HEK293 (cell line): ENCODE results near the gene MTX1.

Experiments used
- CTCF ChIA-PET: fragments of 350-600 bp; formaldehyde crosslinking; extraction: SDS; loops from one replicate; lab custom pipeline; 2021; ENCODE audit warnings: antibody characterized with exemption; lab: Yijun Ruan, JAX
- POLR2A ChIA-PET: fragments of 300-600 bp; formaldehyde crosslinking; extraction: SDS; loops from one replicate; lab custom pipeline; 2020; ENCODE audit warnings: antibody characterized with exemption, inconsistent platforms; lab: Yijun Ruan, JAX
- H3K27ac ChIP-seq: fragments of 200-500 bp; sonication (Bioruptor generic); 2 replicates; pipeline ENCODE4 v1.5.1; 2014; ENCODE audit warnings: low read depth, low read length, control low read depth, inconsistent platforms; ENCODE audit errors: extremely low read depth
- H3K36me3 ChIP-seq, 2 experiments: fragments of 200-500 bp in 1 of 2; sonication (Bioruptor generic) in 1 of 2; 1 replicate in 1 of 2; 2 replicates in 1 of 2; pipeline ENCODE4 v1.5.1; 2014 to 2017; ENCODE audit warnings: inconsistent platforms in 2 of 2, low read length in 2 of 2; ENCODE audit not compliant: control insufficient read depth in 2 of 2, insufficient read depth in 1 of 2
- H3K4me1 ChIP-seq: fragments of 200-500 bp; sonication (Bioruptor generic); 2 replicates; pipeline ENCODE4 v1.5.1; 2014; ENCODE audit warnings: mild to moderate bottlenecking, low read length, inconsistent platforms; ENCODE audit not compliant: control insufficient read depth, insufficient read depth
- H3K4me3 ChIP-seq: 2 replicates; pipeline ENCODE4 v1.5.1; 2011; ENCODE audit warnings: low read depth, mild to moderate bottlenecking, control low read depth, low read length, moderate library complexity
- H3K9me3 ChIP-seq: fragments of 200-500 bp; sonication (Bioruptor generic); 2 replicates; pipeline ENCODE4 v1.5.1; 2014; ENCODE audit warnings: low read depth, low read length, inconsistent platforms; ENCODE audit not compliant: control insufficient read depth, insufficient read depth
- BCL11B ChIP-seq: fragments of 450-650 bp; formaldehyde crosslinking; IDR thresholded peaks from 2 replicates; pipeline ENCODE4 v1.5.1; 2016; ENCODE audit warnings: low read depth, missing biosample characterization, missing genetic modification characterization
- KLF7 ChIP-seq: fragments of 450-650 bp; formaldehyde crosslinking; IDR thresholded peaks from 2 replicates; pipeline ENCODE4 v1.5.1; 2016; ENCODE audit warnings: missing biosample characterization, missing genetic modification characterization, borderline replicate concordance
- KLF8 ChIP-seq: fragments of 450-650 bp; formaldehyde crosslinking; IDR thresholded peaks from 2 replicates; pipeline ENCODE4 v1.5.1; 2016; ENCODE audit warnings: missing biosample characterization, missing genetic modification characterization
- ZBTB17 ChIP-seq: fragments of 450-650 bp; formaldehyde crosslinking; IDR thresholded peaks from 2 replicates; pipeline ENCODE4 v1.5.1; 2016; ENCODE audit warnings: missing biosample characterization, missing genetic modification characterization
- ZFP41 ChIP-seq: fragments of 450-650 bp; formaldehyde crosslinking; IDR thresholded peaks from 2 replicates; pipeline ENCODE4 v1.5.1; 2016; ENCODE audit warnings: missing biosample characterization, missing genetic modification characterization, borderline replicate concordance
- ZNF146 ChIP-seq: fragments of 450-650 bp; formaldehyde crosslinking; IDR thresholded peaks from 2 replicates; pipeline ENCODE4 v1.5.1; 2016; ENCODE audit warnings: missing biosample characterization, missing genetic modification characterization
- ZNF202 ChIP-seq: fragments of 450-650 bp; formaldehyde crosslinking; IDR thresholded peaks from 2 replicates; pipeline ENCODE4 v1.5.1; 2016; ENCODE audit warnings: missing biosample characterization, missing genetic modification characterization, borderline replicate concordance
- ZNF48 ChIP-seq: fragments of 450-650 bp; formaldehyde crosslinking; IDR thresholded peaks from 2 replicates; pipeline ENCODE4 v1.5.1; 2016; ENCODE audit warnings: missing biosample characterization, missing genetic modification characterization
- ZNF530 ChIP-seq: fragments of 450-650 bp; formaldehyde crosslinking; IDR thresholded peaks from 2 replicates; pipeline ENCODE4 v1.5.1; 2016; ENCODE audit warnings: low read depth, missing biosample characterization, missing genetic modification characterization
- ZNF621 ChIP-seq: fragments of 450-650 bp; formaldehyde crosslinking; IDR thresholded peaks from 2 replicates; pipeline ENCODE4 v1.5.1; 2017; ENCODE audit warnings: missing biosample characterization, missing genetic modification characterization
- ZNF654 ChIP-seq: fragments of 450-650 bp; formaldehyde crosslinking; IDR thresholded peaks from 2 replicates; pipeline ENCODE4 v1.5.1; 2016; ENCODE audit warnings: low read depth, missing biosample characterization, missing genetic modification characterization
- ZNF677 ChIP-seq: fragments of 450-650 bp; IDR thresholded peaks from 2 replicates; pipeline ENCODE4 v1.5.0; 2018; ENCODE audit warnings: missing biosample characterization, mild to moderate bottlenecking, missing genetic modification characterization, moderate library complexity
- ZNF701 ChIP-seq: fragments of 450-650 bp; formaldehyde crosslinking; IDR thresholded peaks from 2 replicates; pipeline ENCODE4 v1.5.1; 2016; ENCODE audit warnings: missing biosample characterization, missing genetic modification characterization
- ZSCAN16 ChIP-seq: fragments of 450-650 bp; formaldehyde crosslinking; IDR thresholded peaks from 2 replicates; pipeline ENCODE4 v1.5.1; 2016; ENCODE audit warnings: missing biosample characterization, missing genetic modification characterization
- ZSCAN23 ChIP-seq: fragments of 450-650 bp; formaldehyde crosslinking; IDR thresholded peaks from 2 replicates; pipeline ENCODE4 v1.5.1; 2016; ENCODE audit warnings: missing biosample characterization, missing genetic modification characterization
- ZSCAN30 ChIP-seq: fragments of 450-650 bp; IDR thresholded peaks from 2 replicates; pipeline ENCODE4 v1.5.1; 2018; ENCODE audit warnings: missing biosample characterization, mild to moderate bottlenecking, missing genetic modification characterization, moderate library complexity
- TF ChIP-seq, protein P1 (sequence below): fragments of 450-650 bp; formaldehyde crosslinking; conservative IDR thresholded peaks from 2 replicates; pipeline ENCODE4 v1.5.1; 2016; ENCODE audit warnings: low read depth, missing biosample characterization, missing genetic modification characterization
- TF ChIP-seq, protein P2 (sequence below): fragments of 450-650 bp; formaldehyde crosslinking; IDR thresholded peaks from 2 replicates; pipeline ENCODE4 v1.5.1; 2016; ENCODE audit warnings: missing biosample characterization, missing genetic modification characterization
- TF ChIP-seq, protein P3 (sequence below): fragments of 450-650 bp; formaldehyde crosslinking; IDR thresholded peaks from 2 replicates; pipeline ENCODE4 v1.5.1; 2016; ENCODE audit warnings: missing biosample characterization, missing genetic modification characterization
- TF ChIP-seq, protein P4 (sequence below): fragments of 450-650 bp; formaldehyde crosslinking; IDR thresholded peaks from 2 replicates; pipeline ENCODE4 v1.5.1; 2016; ENCODE audit warnings: missing biosample characterization, missing genetic modification characterization
- TF ChIP-seq, protein P5 (sequence below): fragments of 450-650 bp; formaldehyde crosslinking; IDR thresholded peaks from 2 replicates; pipeline ENCODE4 v1.5.1; 2016; ENCODE audit warnings: missing biosample characterization, missing genetic modification characterization

The MTX1 gene, protein sequence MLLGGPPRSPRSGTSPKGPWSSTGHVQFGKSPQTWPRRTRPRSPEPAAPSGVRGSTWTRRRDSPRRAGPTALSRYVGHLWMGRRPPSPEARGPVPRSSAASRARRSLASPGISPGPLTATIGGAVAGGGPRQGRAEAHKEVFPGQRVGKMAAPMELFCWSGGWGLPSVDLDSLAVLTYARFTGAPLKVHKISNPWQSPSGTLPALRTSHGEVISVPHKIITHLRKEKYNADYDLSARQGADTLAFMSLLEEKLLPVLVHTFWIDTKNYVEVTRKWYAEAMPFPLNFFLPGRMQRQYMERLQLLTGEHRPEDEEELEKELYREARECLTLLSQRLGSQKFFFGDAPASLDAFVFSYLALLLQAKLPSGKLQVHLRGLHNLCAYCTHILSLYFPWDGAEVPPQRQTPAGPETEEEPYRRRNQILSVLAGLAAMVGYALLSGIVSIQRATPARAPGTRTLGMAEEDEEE

DNA sequence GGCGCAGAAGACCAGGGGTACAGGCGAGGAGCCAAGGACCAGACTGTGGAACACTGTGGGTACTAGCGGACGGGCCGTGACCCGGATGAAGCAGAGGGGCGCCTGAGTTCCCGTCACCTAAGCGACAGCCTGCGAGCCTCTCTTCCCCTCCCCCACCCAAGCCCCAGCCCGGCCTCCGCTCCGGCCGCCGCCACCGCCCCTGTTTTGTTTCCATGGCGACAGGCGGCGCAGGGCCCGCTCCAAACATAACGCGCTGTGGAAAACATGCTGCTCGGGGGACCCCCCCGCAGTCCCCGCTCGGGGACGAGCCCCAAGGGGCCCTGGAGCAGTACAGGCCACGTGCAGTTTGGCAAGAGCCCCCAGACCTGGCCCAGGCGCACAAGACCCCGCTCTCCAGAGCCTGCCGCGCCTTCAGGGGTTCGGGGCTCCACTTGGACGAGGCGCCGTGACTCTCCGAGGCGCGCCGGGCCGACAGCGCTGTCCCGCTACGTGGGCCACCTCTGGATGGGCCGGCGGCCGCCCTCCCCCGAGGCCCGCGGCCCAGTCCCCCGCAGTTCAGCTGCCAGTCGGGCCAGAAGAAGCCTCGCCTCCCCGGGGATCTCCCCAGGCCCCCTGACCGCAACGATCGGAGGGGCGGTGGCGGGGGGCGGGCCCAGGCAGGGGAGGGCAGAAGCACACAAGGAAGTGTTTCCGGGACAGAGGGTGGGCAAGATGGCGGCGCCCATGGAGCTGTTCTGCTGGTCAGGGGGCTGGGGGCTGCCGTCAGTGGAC lies at the start of gene MTX1:
Gene MTX1 (plus strand): TSS at position 155 of the 771 bp plus-strand sequence. CDS start 110 bp downstream, at position 265.
- peaks cover 4% of the 10 kb centered on the region for H3K4me1 ChIP-seq
- ChIA-PET POLR2A (interaction anchor here (0.5 to 1.8 kb wide), 8 partner anchors 8 to 589 kb away, joined by 3 to 7 read pairs (median 4); partner anchors contain the start of genes FDPS and KRTCAP2), CTCF (interaction anchor here (0.6 to 3.6 kb wide), 8 partner anchors 15 to 115 kb away, joined by 3 to 28 read pairs (median 14); partner anchors contain the start of genes KRTCAP2 and TRIM46)
- H3K4me3 ChIP-seq = peak within 1 kb of the TSS; percentile 98
- peaks cover 0 to 23% of the 10 kb centered on the region in 2 experiments; a peak in 1 of 3 replicates for H3K36me3 ChIP-seq
- no peaks in the 10 kb centered on the region for H3K9me3 ChIP-seq
- peak within 1 kb of the TSS; percentile 86; the same call in 1 of the 2 replicates for H3K27ac ChIP-seq
- no peak for TF ChIP-seq ZNF701
- TF ChIP-seq ZNF654 (tag by site-specific recombination) = no peak
- TF ChIP-seq ZBTB17 = peak; percentile 87
- TF ChIP-seq KLF7 (tag by site-specific recombination) = peak; percentile 88; the same call in 1 of the 2 replicates
- no peak for TF ChIP-seq ZSCAN16 (tag by site-specific recombination)
- TF ChIP-seq ZFP41 (tag by site-specific recombination) = no peak
- no peak for TF ChIP-seq ZNF48 (tag by site-specific recombination)
- TF ChIP-seq, protein P1, sequence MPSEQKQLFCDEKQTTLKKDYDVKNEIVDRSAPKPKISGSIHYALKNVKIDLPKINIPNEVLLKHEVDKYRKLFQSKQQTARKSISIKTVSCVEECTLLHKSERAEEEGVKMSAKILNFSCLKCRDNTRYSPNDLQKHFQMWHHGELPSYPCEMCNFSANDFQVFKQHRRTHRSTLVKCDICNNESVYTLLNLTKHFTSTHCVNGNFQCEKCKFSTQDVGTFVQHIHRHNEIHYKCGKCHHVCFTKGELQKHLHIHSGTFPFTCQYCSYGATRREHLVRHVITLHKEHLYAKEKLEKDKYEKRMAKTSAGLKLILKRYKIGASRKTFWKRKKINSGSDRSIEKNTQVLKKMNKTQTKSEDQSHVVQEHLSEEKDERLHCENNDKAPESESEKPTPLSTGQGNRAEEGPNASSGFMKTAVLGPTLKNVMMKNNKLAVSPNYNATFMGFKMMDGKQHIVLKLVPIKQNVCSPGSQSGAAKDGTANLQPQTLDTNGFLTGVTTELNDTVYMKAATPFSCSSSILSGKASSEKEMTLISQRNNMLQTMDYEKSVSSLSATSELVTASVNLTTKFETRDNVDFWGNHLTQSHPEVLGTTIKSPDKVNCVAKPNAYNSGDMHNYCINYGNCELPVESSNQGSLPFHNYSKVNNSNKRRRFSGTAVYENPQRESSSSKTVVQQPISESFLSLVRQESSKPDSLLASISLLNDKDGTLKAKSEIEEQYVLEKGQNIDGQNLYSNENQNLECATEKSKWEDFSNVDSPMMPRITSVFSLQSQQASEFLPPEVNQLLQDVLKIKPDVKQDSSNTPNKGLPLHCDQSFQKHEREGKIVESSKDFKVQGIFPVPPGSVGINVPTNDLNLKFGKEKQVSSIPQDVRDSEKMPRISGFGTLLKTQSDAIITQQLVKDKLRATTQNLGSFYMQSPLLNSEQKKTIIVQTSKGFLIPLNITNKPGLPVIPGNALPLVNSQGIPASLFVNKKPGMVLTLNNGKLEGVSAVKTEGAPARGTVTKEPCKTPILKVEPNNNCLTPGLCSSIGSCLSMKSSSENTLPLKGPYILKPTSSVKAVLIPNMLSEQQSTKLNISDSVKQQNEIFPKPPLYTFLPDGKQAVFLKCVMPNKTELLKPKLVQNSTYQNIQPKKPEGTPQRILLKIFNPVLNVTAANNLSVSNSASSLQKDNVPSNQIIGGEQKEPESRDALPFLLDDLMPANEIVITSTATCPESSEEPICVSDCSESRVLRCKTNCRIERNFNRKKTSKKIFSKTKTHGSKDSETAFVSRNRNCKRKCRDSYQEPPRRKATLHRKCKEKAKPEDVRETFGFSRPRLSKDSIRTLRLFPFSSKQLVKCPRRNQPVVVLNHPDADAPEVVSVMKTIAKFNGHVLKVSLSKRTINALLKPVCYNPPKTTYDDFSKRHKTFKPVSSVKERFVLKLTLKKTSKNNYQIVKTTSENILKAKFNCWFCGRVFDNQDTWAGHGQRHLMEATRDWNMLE (tag by site-specific recombination) = peak; percentile 81
- no peak for TF ChIP-seq ZNF677 (tag by site-specific recombination)
- TF ChIP-seq, protein P2, sequence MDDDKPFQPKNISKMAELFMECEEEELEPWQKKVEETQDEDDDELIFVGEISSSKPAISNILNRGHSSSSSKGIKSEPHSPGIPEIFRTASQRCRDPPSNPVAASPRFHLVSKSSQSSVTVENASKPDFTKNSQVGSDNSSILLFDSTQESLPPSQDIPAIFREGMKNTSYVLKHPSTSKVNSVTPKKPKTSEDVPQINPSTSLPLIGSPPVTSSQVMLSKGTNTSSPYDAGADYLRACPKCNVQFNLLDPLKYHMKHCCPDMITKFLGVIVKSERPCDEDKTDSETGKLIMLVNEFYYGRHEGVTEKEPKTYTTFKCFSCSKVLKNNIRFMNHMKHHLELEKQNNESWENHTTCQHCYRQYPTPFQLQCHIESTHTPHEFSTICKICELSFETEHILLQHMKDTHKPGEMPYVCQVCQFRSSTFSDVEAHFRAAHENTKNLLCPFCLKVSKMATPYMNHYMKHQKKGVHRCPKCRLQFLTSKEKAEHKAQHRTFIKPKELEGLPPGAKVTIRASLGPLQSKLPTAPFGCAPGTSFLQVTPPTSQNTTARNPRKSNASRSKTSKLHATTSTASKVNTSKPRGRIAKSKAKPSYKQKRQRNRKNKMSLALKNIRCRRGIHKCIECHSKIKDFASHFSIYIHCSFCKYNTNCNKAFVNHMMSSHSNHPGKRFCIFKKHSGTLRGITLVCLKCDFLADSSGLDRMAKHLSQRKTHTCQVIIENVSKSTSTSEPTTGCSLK = no peak
- peak; percentile 70 for TF ChIP-seq KLF8
- TF ChIP-seq ZNF202 (tag by site-specific recombination) = no peak
- TF ChIP-seq, protein P3, sequence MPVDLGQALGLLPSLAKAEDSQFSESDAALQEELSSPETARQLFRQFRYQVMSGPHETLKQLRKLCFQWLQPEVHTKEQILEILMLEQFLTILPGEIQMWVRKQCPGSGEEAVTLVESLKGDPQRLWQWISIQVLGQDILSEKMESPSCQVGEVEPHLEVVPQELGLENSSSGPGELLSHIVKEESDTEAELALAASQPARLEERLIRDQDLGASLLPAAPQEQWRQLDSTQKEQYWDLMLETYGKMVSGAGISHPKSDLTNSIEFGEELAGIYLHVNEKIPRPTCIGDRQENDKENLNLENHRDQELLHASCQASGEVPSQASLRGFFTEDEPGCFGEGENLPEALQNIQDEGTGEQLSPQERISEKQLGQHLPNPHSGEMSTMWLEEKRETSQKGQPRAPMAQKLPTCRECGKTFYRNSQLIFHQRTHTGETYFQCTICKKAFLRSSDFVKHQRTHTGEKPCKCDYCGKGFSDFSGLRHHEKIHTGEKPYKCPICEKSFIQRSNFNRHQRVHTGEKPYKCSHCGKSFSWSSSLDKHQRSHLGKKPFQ (tag by site-specific recombination) = no peak; the same call in 1 of the 2 replicates
- TF ChIP-seq, protein P4, sequence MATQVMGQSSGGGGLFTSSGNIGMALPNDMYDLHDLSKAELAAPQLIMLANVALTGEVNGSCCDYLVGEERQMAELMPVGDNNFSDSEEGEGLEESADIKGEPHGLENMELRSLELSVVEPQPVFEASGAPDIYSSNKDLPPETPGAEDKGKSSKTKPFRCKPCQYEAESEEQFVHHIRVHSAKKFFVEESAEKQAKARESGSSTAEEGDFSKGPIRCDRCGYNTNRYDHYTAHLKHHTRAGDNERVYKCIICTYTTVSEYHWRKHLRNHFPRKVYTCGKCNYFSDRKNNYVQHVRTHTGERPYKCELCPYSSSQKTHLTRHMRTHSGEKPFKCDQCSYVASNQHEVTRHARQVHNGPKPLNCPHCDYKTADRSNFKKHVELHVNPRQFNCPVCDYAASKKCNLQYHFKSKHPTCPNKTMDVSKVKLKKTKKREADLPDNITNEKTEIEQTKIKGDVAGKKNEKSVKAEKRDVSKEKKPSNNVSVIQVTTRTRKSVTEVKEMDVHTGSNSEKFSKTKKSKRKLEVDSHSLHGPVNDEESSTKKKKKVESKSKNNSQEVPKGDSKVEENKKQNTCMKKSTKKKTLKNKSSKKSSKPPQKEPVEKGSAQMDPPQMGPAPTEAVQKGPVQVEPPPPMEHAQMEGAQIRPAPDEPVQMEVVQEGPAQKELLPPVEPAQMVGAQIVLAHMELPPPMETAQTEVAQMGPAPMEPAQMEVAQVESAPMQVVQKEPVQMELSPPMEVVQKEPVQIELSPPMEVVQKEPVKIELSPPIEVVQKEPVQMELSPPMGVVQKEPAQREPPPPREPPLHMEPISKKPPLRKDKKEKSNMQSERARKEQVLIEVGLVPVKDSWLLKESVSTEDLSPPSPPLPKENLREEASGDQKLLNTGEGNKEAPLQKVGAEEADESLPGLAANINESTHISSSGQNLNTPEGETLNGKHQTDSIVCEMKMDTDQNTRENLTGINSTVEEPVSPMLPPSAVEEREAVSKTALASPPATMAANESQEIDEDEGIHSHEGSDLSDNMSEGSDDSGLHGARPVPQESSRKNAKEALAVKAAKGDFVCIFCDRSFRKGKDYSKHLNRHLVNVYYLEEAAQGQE (tag by site-specific recombination) = 0 out of 2 replicates have a peak, but pooled peaks have one; percentile 18
- TF ChIP-seq, protein P5, sequence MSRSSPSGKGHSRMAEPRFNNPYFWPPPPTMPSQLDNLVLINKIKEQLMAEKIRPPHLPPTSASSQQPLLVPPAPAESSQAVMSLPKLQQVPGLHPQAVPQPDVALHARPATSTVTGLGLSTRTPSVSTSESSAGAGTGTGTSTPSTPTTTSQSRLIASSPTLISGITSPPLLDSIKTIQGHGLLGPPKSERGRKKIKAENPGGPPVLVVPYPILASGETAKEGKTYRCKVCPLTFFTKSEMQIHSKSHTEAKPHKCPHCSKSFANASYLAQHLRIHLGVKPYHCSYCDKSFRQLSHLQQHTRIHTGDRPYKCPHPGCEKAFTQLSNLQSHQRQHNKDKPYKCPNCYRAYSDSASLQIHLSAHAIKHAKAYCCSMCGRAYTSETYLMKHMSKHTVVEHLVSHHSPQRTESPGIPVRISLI (tag by site-specific recombination) = no peak
- no peak for TF ChIP-seq ZSCAN23 (tag by site-specific recombination)
- TF ChIP-seq BCL11B (tag by site-specific recombination) = peak; percentile 59
- no peak for TF ChIP-seq ZNF530 (tag by site-specific recombination)
- TF ChIP-seq ZNF621 (tag by site-specific recombination) = no peak
- TF ChIP-seq ZNF146 (tag by site-specific recombination) = no peak; the same call in 1 of the 2 replicates
- TF ChIP-seq ZSCAN30 (tag by site-specific recombination) = peak; percentile 87
